NCI-H226 (cell line): ENCODE data around the gene SCN3A.

Source experiments
- DNase-seq: peaks from one replicate; pipeline ENCODE4 v3.0.0-alpha.2; 2015

The SCN3A gene

GRCh38 chr2:165109915-165110314 lies 93.9 kb downstream of the SCN3A start:
- no peak for DNase-seq

GRCh38 chr2:165105926-165106325 lies 97.9 kb downstream of the SCN3A start:
- DNase-seq, result no peak

GRCh38 chr2:165087933-165088901 lies 115.6 kb downstream of the SCN3A start:
- DNase-seq, result no peak

GRCh38 chr2:165086337-165086736 lies 117.5 kb downstream of the SCN3A start:
- no peak for DNase-seq

GRCh38 chr2:165083326-165083725 lies 120.5 kb downstream of the SCN3A start:
- DNase-seq, result no peak

- DNase-seq, result no peak
Measured at GRCh38 chr2:165082479-165082878, 121.4 kb downstream of the SCN3A start.

GRCh38 chr2:165081276-165081675 lies 122.6 kb downstream of the SCN3A start:
- DNase-seq, result no peak

- DNase-seq, result peak; percentile 68
Measured at GRCh38 chr2:165079432-165079831, 124.4 kb downstream of the SCN3A start.

GRCh38 chr2:165078913-165079312 lies 124.9 kb downstream of the SCN3A start:
- no peak for DNase-seq

- DNase-seq, result no peak
Measured at GRCh38 chr2:165074884-165075283, 129.0 kb downstream of the SCN3A start.

GRCh38 chr2:165074323-165074722 lies 129.5 kb downstream of the SCN3A start:
- DNase-seq, result no peak

GRCh38 chr2:165070076-165070475 lies 133.8 kb downstream of the SCN3A start:
- DNase-seq, result no peak

- DNase-seq, result no peak
Measured at GRCh38 chr2:165069151-165069550, 134.7 kb downstream of the SCN3A start.

GRCh38 chr2:165068487-165068757 lies 135.4 kb downstream of the SCN3A start:
- DNase-seq, result no peak

GRCh38 chr2:165067643-165068486 lies 136.0 kb downstream of the SCN3A start:
- DNase-seq, result no peak

GRCh38 chr2:165064743-165065142 lies 139.1 kb downstream of the SCN3A start:
- DNase-seq, result no peak

- DNase-seq, result no peak
Measured at GRCh38 chr2:165060411-165060810, 143.4 kb downstream of the SCN3A start.

- DNase-seq, result no peak
Measured at GRCh38 chr2:165058476-165059265, 145.2 kb downstream of the SCN3A start.

- DNase-seq, result no peak
Measured at GRCh38 chr2:165057931-165058330, 145.9 kb downstream of the SCN3A start.

- no peak for DNase-seq
Measured at GRCh38 chr2:165057308-165057707, 146.5 kb downstream of the SCN3A start.

GRCh38 chr2:165056564-165056963 lies 147.3 kb downstream of the SCN3A start:
- peak; percentile 3 for DNase-seq

GRCh38 chr2:165055082-165055851 lies 148.6 kb downstream of the SCN3A start:
- DNase-seq, result peak; percentile 70
